Stimulated activated CD4-positive, alpha-beta T cell treated with anti-CD3 and anti-CD28 coated beads, Interleukin-4, amount 100 ng/mL, for 4 hours (primary cell): Measurements from ENCODE around the gene AKNA.
A peak's percentile ranks its signal among the peaks of the same experiment; 100 is the strongest.

Experiments used
- DNase-seq, 2 experiments: peaks; one replicate each; pipeline ENCODE4 v3.0.0-alpha.2; 2020

Gene AKNA

GRCh38 chr9:114387680-114388356, at the start of gene AKNA:
TSS of gene AKNA (minus strand) at chr9:114387982. CDS start at chr9:114381333, 6,649 bp downstream.
- peak; percentile 76 to 81 for DNase-seq

- DNase-seq, result no peak
These were observed 49.7 kb upstream of the AKNA start for GRCh38 chr9:114437401-114437893.

- no peak for DNase-seq
These were observed 47.1 kb upstream of the AKNA start for GRCh38 chr9:114434878-114435311.

GRCh38 chr9:114433720-114434255, 46.0 kb upstream of the AKNA start:
- no peak for DNase-seq

GRCh38 chr9:114433086-114433485, 45.3 kb upstream of the AKNA start:
- no peak for DNase-seq

- DNase-seq, result no peak
These were observed 44.7 kb upstream of the AKNA start for GRCh38 chr9:114432323-114433067.

GRCh38 chr9:114431770-114432169, 44.0 kb upstream of the AKNA start:
- DNase-seq, result no peak

- DNase-seq, result no peak
These were observed 43.2 kb upstream of the AKNA start for GRCh38 chr9:114431003-114431402.

- DNase-seq, result no peak
These were observed 42.7 kb upstream of the AKNA start for GRCh38 chr9:114430457-114430856.

GRCh38 chr9:114429488-114429887, 41.7 kb upstream of the AKNA start:
- DNase-seq, result no peak

- no peak for DNase-seq
These were observed 40.7 kb upstream of the AKNA start for GRCh38 chr9:114428466-114428865.

GRCh38 chr9:114427644-114428043, 39.9 kb upstream of the AKNA start:
- no peak for DNase-seq

- no peak for DNase-seq
These were observed 38.5 kb upstream of the AKNA start for GRCh38 chr9:114426046-114426948.

GRCh38 chr9:114425126-114425525, 37.3 kb upstream of the AKNA start:
- DNase-seq, result no peak

GRCh38 chr9:114424126-114424525, 36.3 kb upstream of the AKNA start:
- no peak for DNase-seq

GRCh38 chr9:114423181-114423580, 35.4 kb upstream of the AKNA start:
- DNase-seq, result no peak

GRCh38 chr9:114421147-114421546, 33.4 kb upstream of the AKNA start:
- no peak for DNase-seq

GRCh38 chr9:114419796-114420195, 32.0 kb upstream of the AKNA start:
- DNase-seq, result no peak

- no peak for DNase-seq
These were observed 30.3 kb upstream of the AKNA start for GRCh38 chr9:114418053-114418452.

- no peak for DNase-seq
These were observed 29.7 kb upstream of the AKNA start for GRCh38 chr9:114417511-114417910.

- DNase-seq, result no peak
These were observed 29.1 kb upstream of the AKNA start for GRCh38 chr9:114416906-114417305.

- no peak for DNase-seq
These were observed 28.5 kb upstream of the AKNA start for GRCh38 chr9:114416290-114416689.

- no peak for DNase-seq
These were observed 26.6 kb upstream of the AKNA start for GRCh38 chr9:114414346-114414745.
